ENCODE data around the gene C22orf39.

C22orf39 gene

DNA sequence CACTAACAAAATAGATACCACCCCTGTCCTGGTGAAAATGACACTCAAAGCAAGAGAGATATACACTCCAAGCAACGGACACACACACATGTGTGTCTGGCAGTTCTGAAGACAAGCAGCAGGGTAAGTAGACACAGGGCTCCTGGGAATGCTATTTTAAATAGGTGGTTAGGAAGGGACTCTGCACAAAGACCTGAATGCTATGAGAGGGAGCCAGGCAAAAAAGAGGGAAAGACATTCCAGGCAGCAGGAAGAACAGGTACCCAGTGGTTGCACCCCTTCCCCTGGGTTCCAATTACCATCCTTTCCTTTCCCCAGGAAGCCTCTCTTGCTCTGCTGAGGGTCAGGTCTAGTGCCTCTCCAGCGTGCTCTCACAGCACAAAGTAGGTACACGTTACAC lies 28.5 kb upstream of the C22orf39 start:
- DNase-seq = no peak

DNA sequence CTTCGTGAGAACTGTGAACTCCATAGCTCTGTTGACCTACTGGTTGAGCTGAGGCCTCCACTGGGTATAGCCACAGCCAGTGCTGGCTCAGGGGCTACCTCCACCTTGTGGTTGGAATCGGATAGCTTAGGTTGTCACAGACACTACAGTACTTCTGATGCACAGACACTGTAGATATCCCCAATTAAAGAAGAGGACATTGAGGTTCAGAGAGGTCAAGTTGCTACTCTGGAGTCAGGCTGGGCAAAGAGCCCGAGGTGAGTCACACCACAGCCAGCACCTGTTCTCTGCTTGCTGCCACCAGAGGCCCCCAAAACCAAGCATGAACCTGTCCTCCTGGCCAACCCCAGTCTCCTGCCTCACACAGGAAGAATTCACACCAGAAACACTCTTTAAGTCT lies 26.1 kb upstream of the C22orf39 start:
- no peak for DNase-seq

- no peak for DNase-seq
Measured at GRCh38 chr22:19472233-19472632, 24.7 kb upstream of the C22orf39 start.

GRCh38 chr22:19471572-19471971 lies 24.1 kb upstream of the C22orf39 start:
- no peak for DNase-seq

DNA sequence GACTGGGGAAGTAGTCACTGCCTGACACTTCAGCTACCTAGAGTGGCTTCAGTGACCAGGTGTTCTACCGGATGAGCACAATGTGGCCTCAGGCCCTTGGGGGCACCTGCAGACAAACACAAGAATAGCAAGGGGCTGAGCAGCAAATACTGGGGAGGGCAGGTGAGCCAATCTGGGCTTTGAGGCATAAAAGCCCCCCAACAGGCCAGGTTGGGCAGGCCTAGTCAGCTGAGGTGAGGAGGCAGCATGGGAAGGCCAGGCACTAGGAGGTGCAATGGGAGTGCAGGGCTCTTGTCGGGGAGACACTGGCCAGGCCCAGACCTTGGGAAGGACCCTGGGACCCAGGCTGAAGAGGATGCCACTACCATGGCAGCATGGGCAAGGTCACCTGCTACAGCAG lies 22.5 kb upstream of the C22orf39 start:
- no peak for DNase-seq

DNA sequence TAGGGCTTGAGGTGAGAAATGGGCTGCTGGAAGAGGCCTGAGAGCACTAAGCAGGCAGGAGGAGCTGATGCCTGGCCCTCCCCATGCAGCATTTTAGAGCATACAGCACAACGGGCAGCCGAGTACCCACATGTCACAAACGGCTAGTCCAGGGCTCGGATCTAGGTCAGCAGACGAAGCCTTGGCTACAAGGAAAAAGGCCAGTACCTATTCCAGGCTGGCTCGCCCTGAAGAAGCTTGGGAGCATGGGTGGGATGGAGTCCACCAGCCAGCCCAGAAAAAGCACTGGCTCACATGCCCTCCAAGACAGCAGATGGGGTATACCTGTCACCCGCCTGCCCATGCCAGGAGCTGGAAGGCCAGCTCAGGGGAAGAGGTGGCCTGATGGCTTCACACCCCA lies 21.9 kb upstream of the C22orf39 start:
- no peak for DNase-seq

DNA sequence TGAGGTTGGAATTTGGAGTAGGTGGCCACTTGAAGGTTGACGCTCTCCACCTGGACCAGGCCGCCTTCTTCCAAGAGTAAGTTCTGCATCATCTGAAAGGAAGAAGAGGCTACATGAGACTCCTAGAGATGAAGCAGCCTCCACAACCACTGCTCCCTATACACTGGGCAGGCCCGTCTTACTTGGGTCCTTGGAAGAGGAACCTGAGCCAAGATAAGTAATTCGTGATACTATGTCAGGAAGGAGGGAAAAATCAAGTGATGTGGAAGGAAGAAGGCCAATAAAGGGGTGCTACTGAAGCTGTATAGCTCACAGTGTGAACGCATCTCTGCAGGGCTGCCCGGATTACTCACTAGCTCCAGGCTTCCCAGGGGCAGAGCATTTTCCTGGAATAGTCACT lies 20.4 kb upstream of the C22orf39 start:
- no peak for DNase-seq

GRCh38 chr22:19466848-19467752 lies 19.6 kb upstream of the C22orf39 start:
- no peak for DNase-seq

GRCh38 chr22:19466126-19466716 lies 18.7 kb upstream of the C22orf39 start:
- DNase-seq = no peak

GRCh38 chr22:19464975-19465374 lies 17.5 kb upstream of the C22orf39 start:
- no peak for DNase-seq

GRCh38 chr22:19464546-19464945 lies 17.0 kb upstream of the C22orf39 start:
- no peak for DNase-seq

DNA sequence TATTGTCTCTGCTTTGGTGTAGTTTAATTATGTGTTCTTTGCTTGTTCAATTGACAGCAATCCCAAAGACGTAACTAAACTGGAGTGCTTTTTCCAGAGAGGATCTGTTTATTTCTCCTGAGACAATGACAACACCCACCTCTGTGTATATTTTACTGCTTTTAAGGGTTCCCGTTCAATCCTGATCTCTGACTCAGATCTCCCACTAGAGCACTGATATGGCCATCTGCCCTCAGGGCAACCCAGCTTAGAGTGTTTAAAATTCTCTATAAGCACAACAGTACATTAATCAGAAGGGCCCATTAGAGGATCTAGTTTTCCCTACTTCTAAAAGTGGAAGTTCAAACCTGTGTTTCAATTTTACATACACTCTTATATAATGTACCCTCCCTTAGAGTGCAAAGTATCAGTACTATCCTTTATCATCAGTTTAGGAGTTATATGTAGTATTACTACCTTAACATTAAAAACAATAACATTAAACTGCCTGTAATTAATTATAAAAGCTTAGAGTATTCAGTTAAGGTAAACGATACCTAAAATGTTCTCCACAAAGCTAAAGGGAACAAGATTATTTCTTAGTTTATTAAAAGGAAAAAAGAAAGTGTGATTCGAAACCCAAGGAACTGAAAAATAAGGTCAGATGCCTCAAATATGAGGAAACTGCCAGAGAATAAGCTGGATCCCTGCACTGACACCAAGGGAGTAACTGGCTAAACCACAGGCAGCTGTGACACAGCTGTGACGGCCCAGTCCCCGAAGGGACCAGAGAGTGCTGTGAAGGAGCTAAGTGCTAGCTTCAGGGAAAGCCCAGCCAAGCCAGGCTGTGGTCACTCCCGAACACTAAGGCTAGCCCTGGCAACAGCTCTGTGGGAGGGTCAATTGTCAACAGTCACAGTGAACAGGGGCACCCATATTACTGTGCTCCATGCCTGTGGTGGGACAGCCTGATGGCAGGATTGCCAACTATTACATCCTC lies 16.3 kb upstream of the C22orf39 start:
- DNase-seq = no peak

GRCh38 chr22:19463008-19463407 lies 15.5 kb upstream of the C22orf39 start:
- DNase-seq = no peak

GRCh38 chr22:19461506-19461905 lies 14.0 kb upstream of the C22orf39 start:
- no peak for DNase-seq

DNA sequence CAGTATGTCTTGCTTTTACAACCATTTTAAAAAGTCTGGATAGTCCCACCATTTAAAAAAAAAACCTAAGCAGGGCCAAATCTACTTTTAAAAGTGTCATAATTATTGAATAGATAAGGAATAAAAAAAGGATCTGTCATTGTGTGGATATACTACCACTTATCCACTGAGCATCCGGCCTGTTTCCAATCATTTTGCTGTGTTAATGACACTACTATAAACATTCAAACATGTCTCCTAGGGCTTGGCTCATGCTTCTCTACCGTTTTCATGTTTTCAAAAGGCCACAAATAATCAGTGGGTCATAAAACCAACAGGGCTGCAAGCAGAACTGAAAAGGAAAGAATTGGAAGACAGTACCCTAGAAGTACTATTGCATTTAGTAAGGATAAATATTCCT lies 12.5 kb upstream of the C22orf39 start:
- no peak for DNase-seq

DNA sequence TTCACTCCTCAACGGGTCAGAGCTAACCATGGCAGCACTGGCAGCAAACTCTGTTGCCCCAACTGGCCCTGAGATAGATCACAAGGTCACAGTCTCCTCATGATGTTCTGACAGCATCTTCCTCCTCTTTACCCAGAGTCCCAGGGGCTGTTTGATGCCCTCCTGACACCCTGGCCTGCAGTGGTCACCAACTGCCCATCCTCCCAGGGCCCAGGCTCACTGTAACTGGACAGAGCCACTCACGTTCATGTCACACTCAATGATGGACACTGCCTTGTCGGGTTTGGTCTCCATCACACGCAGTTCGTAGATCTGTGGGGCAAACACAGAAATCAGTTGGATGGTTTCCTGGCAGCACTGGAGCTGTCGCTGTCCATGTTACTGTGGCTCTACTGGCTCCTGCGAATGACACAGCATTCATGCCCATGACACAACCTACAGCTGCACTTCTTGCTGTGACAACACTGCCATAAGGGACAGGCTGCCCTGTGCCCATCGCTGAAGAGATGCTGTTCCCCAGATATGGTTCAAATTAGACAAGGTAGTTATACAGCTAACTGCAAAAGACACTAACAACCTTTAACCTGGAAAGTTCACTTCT lies 10.4 kb upstream of the C22orf39 start:
- no peak for DNase-seq

DNA sequence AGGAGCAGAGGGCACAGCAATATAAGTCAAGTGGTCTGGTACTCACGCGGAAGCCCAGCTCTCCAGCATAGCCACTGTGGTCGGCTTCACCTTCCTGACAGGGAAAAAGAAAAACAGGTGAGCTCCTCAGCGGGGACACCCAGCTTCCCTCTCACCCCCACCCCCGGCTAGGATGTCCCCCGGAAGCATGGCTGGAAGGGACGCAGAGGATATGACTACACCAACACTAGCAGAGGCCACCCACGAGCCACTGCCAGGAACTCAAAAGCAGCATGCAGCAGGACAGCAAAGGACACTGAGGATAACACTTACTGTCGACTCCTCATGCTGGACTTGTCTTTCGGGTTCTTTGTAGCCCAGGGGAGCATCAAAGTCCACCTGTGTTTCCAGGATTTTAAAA lies 9.0 kb upstream of the C22orf39 start:
- no peak for DNase-seq

- DNase-seq = no peak
Measured at GRCh38 chr22:19455585-19456370, 8.3 kb upstream of the C22orf39 start.

- no peak for DNase-seq
Measured at GRCh38 chr22:19455033-19455432, 7.5 kb upstream of the C22orf39 start.

DNA sequence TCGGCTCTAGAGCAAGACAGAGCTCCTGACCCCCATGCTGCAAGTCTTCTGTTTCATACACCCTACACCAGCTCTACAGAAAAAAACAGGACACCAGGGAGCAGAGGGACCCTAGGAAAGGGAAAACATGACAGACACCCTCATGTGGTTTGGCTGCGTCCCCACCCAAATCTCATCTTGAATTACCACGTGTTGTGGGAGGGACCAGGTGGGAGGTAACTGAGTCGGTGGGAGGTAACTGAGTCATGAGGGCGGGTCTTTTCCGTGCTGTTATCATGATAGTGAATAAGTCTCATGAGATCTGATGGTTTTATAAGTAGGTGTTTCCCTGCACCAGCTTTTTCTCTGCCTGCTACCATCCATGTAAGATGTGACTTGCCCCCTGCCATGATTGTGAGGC lies 6.6 kb upstream of the C22orf39 start:
- no peak for DNase-seq

GRCh38 chr22:19453718-19454117 lies 6.2 kb upstream of the C22orf39 start:
- DNase-seq = no peak

GRCh38 chr22:19451570-19451969 lies 4.1 kb upstream of the C22orf39 start:
- DNase-seq = no peak

Measured in hematopoietic multipotent progenitor cell treated with erythropoietin and hydrocortisone succinate and interleukin-3 and kit ligand, for 4 days (in vitro differentiated cells).